Vagina (tissue), 2 donors: ENCODE data around the gene CMTR1. TPM values are rescaled to one million over a fixed set of nuclear protein-coding genes. Genes with fewer than 3 reads are reported as not detected.

Experiments
- DNase-seq, 2 donors: peaks; one replicate each; pipeline ENCODE4 v3.0.0-alpha.2; 2017; ENCODE audit errors: extremely low spot score in 2 of 2
- H3K27ac ChIP-seq: fragments of 200-600 bp; sonication (generic); one replicate; pipeline ENCODE4 v1.5.1; 2019
- H3K27me3 ChIP-seq: fragments of 200-600 bp; sonication (generic); one replicate; pipeline ENCODE4 v1.5.1; 2019
- H3K36me3 ChIP-seq, 2 donors: fragments of 200-600 bp; sonication (generic); one replicate each; pipeline ENCODE4 v1.5.1; 2017 to 2019
- H3K4me1 ChIP-seq: fragments of 200-600 bp; sonication (generic); one replicate; pipeline ENCODE4 v1.5.1; 2019
- H3K4me3 ChIP-seq, 2 donors: fragments of 200-600 bp; sonication (generic); 1 replicate in 1 of 2; 2 replicates in 1 of 2; pipeline ENCODE4 v1.5.1; 2016 to 2019
- H3K9me3 ChIP-seq: fragments of 200-600 bp; sonication (generic); one replicate; pipeline ENCODE4 v1.5.1; 2019
- POLR2A ChIP-seq, 2 donors: fragments of 450-650 bp; IDR thresholded peaks; one replicate each; pipeline ENCODE4 v1.6.1; 2017; ENCODE audit warnings: antibody characterized with exemption in 2 of 2, mild to moderate bottlenecking in 2 of 2, moderate library complexity in 2 of 2
- POLR2AphosphoS5 ChIP-seq, 2 donors: sonication (generic); formaldehyde crosslinking; IDR thresholded peaks; one replicate each; pipeline ENCODE4 v1.9.0; 2017; ENCODE audit warnings: antibody characterized with exemption in 2 of 2, mild to moderate bottlenecking in 2 of 2, low read depth in 1 of 2; ENCODE audit not compliant: insufficient read depth in 1 of 2
- intact Hi-C: fragments of 100-400 bp; cut with DNase I; formaldehyde crosslinking; loops from one replicate; pipeline ENCODE4 v1.15.1; 2023
- total RNA-seq: library from RNA; depleted of rRNA; stranded (reverse); fragments of >200 nt; gene quantifications from one replicate; pipeline ENCODE4 v1.2.3, GENCODE V29; 2016
- TF ChIP-seq, protein P1 (sequence below), 3 experiments: fragments of 450-650 bp in 2 of 3; fragments of 200-600 bp in 1 of 3; sonication (generic) in 1 of 3; IDR thresholded peaks; one replicate each; pipeline ENCODE4 v1.5.1; 2017 to 2019; ENCODE audit warnings: antibody characterized with exemption in 3 of 3, mild to moderate bottlenecking in 2 of 3, moderate library complexity in 2 of 3

The CMTR1 gene
- total RNA-seq, 1 donor from 2014 or later, result 24.3 TPM

DNA sequence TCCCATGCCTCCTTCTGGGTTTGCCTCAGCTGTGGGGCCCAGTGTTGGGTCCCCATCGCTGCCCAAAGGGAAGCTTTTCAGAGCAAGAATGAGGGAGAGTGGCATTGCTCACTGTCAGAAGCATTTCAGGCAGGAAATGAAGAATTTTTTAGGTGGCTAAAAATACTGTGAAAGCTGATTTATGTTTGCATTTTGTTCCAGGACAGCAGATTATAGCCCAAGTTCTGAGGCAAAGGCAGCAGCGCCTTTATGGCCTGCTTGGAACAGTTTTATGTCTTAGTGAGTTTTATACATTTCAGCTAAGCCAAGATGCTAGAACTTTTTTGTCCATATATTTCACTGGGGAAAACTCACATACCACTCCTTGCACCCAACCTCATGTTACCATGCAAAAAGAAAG is 71.0 kb downstream of the CMTR1 start:
- H3K9me3 ChIP-seq, result no peaks in the 10 kb centered on the region
- H3K4me1 ChIP-seq, result peaks cover 3% of the 10 kb centered on the region
- H3K4me3 ChIP-seq, result no peak overlapping the region
- TF ChIP-seq POLR2A (IDR thresholded peaks at IDR 0.05) (no peak), POLR2AphosphoS5 (IDR thresholded peaks at IDR 0.05; ENCODE audit: insufficient read depth in 1 of 2, low read depth in 1 of 2) (no peak)
- TF ChIP-seq, protein P1, sequence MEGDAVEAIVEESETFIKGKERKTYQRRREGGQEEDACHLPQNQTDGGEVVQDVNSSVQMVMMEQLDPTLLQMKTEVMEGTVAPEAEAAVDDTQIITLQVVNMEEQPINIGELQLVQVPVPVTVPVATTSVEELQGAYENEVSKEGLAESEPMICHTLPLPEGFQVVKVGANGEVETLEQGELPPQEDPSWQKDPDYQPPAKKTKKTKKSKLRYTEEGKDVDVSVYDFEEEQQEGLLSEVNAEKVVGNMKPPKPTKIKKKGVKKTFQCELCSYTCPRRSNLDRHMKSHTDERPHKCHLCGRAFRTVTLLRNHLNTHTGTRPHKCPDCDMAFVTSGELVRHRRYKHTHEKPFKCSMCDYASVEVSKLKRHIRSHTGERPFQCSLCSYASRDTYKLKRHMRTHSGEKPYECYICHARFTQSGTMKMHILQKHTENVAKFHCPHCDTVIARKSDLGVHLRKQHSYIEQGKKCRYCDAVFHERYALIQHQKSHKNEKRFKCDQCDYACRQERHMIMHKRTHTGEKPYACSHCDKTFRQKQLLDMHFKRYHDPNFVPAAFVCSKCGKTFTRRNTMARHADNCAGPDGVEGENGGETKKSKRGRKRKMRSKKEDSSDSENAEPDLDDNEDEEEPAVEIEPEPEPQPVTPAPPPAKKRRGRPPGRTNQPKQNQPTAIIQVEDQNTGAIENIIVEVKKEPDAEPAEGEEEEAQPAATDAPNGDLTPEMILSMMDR (IDR thresholded peaks at IDR 0.05), result no peak
- H3K36me3 ChIP-seq, result no peaks in the 10 kb centered on the region
- intact Hi-C loops, result no loop called here
- no peaks in the 10 kb centered on the region for H3K27me3 ChIP-seq
- no peak overlapping the region for H3K27ac ChIP-seq
- no peak for DNase-seq

DNA sequence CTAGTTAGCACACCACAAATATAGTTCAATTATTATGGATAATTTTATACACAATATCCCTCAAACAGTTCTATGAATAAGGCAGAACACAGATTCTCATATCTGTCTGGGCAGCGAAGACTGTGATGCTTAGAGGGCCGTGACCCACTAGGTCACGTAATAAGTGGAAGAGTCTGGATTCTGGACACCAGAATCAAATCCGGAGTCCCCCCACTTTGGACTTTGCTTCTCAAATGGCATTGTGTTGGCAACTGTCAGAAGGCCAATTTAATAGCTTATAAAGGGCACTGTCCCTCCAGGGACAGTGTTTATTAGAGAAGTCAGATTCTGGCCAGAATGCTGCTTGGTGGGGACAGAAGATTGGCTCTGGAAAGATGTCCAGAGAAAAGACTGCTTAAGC is 73.5 kb downstream of the CMTR1 start:
- Histone ChIP-seq H3K9me3 (no peaks in the 10 kb centered on the region), H3K27me3 (no peaks in the 10 kb centered on the region), H3K36me3 (no peaks in the 10 kb centered on the region), H3K4me1 (no peaks in the 10 kb centered on the region), H3K4me3 (no peak overlapping the region), H3K27ac (no peak overlapping the region)
- DNase-seq, result no peak
- TF ChIP-seq, protein P1 (IDR thresholded peaks at IDR 0.05), result no peak
- TF ChIP-seq POLR2A (IDR thresholded peaks at IDR 0.05) (no peak), POLR2AphosphoS5 (IDR thresholded peaks at IDR 0.05; ENCODE audit: insufficient read depth in 1 of 2, low read depth in 1 of 2) (no peak)
- intact Hi-C loops, result no loop called here

DNA sequence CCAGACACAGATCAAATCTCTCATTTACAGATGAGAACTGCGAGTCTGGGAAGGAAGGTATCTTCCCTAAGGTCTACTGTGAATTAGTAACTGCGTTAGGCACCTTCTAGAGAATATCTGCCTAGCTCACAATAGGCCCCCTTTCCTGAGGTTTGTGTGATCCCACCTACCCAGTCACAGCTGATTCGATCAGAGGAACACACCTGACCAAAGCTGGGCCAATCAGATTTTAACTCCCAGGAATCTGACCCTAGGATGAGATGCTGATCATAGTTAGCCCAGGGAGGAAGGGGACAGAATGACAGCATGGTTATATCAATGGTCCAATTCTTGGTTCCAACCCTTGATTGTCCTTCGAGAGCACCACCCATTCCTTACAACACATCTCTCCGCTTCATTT is 74.1 kb downstream of the CMTR1 start:
- H3K4me1 ChIP-seq, result no peaks in the 10 kb centered on the region
- DNase-seq, result no peak
- H3K9me3 ChIP-seq, result no peaks in the 10 kb centered on the region
- H3K36me3 ChIP-seq, result no peaks in the 10 kb centered on the region
- no peak overlapping the region for H3K27ac ChIP-seq
- intact Hi-C loops, result no loop called here
- TF ChIP-seq, protein P1 (IDR thresholded peaks at IDR 0.05), result no peak
- TF ChIP-seq POLR2AphosphoS5 (IDR thresholded peaks at IDR 0.05; ENCODE audit: insufficient read depth in 1 of 2, low read depth in 1 of 2), result no peak
- TF ChIP-seq POLR2A (IDR thresholded peaks at IDR 0.05), result no peak
- no peaks in the 10 kb centered on the region for H3K27me3 ChIP-seq
- H3K4me3 ChIP-seq, result no peak overlapping the region

DNA sequence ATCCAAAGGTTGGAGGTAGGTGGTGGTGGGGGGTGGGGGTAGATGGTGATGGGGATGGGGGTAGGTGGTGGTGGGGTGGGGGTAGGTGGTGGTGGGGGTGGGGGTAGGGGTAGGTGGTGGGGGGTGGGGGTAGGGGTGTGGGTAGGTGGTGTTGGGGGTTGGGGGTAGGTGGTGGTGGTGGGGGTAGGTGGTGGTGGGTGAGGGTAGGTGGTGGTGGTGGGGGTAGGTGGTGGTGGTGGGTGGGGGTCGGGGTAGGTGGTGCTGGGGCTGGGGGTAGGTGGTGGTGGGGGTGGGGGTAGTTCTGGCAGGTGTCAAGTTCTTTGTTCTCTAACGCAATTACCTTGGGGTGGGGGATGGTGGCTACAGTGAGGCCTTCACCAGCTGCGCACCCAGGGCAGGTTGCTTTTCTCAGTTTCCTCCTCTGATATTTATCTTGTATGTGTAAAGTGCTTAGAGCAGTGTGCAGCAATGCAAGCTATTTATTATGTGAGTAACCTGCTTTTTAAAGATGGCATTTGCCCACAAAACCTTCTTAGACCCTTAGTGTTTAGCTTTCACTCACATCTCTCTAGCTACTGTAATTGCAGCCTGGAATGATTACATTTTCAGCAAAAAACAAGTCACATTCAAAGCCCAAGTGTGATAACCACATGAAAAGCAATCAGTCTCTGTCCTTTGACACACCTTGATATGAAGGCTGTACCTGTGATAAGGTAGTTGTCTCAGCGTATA is 74.8 kb downstream of the CMTR1 start:
- H3K36me3 ChIP-seq, result no peaks in the 10 kb centered on the region
- TF ChIP-seq POLR2AphosphoS5 (IDR thresholded peaks at IDR 0.05; ENCODE audit: insufficient read depth in 1 of 2, low read depth in 1 of 2) (no peak), POLR2A (IDR thresholded peaks at IDR 0.05) (no peak)
- TF ChIP-seq, protein P1 (IDR thresholded peaks at IDR 0.05), result no peak

DNA sequence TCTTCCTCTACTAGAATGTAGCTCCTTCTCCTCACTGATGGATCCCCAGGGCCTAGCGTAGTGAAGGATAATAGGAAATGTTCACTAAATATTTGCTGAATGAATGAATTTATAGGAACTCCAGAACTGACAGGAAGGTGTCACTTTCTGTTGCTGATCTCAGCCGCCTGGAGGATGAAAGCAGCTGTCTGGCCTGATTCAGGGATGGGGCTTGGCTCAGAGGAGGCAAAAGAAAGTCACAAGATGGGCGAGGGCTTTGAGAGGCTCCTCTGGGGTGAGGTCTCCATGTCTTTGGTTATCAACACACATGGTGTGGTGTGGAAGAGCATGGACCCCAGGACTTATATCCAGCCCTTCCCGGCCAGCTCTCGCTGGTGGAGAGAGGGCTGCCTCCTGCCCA is 78.2 kb downstream of the CMTR1 start:
- H3K27ac ChIP-seq, result no peak overlapping the region
- H3K36me3 ChIP-seq, result no peaks in the 10 kb centered on the region
- no peaks in the 10 kb centered on the region for H3K27me3 ChIP-seq
- TF ChIP-seq POLR2AphosphoS5 (IDR thresholded peaks at IDR 0.05; ENCODE audit: insufficient read depth in 1 of 2, low read depth in 1 of 2) (no peak), POLR2A (IDR thresholded peaks at IDR 0.05) (no peak)
- TF ChIP-seq, protein P1 (IDR thresholded peaks at IDR 0.05), result no peak
- H3K9me3 ChIP-seq, result no peaks in the 10 kb centered on the region
- peaks cover 9% of the 10 kb centered on the region for H3K4me1 ChIP-seq
- no peak for DNase-seq
- intact Hi-C loops, result no loop called here
- no peak overlapping the region for H3K4me3 ChIP-seq

More for the DNA sequence above, 74.8 kb downstream of the CMTR1 start:
- H3K27ac ChIP-seq, result no peak overlapping the region
- DNase-seq, result no peak
- intact Hi-C loops, result no loop called here
- H3K4me3 ChIP-seq, result no peak overlapping the region
- H3K9me3 ChIP-seq, result no peaks in the 10 kb centered on the region
- H3K4me1 ChIP-seq, result no peaks in the 10 kb centered on the region
- H3K27me3 ChIP-seq, result no peaks in the 10 kb centered on the region
